BJ (cell line): ENCODE measurements around the gene ZEB2. TPM values are rescaled to one million over a fixed set of nuclear protein-coding genes. Genes with fewer than 3 reads are reported as not detected.

Experiments
- CTCF ChIA-PET: fragments of 350-600 bp; formaldehyde crosslinking; extraction: SDS; loops from one replicate; lab custom pipeline; 2021; ENCODE audit warnings: antibody characterized with exemption, inconsistent platforms; lab: Yijun Ruan, JAX
- POLR2A ChIA-PET: fragments of 300-600 bp; sonication (Branson Sonifier 250); formaldehyde crosslinking; extraction: SDS; loops from one replicate; lab custom pipeline; 2021; ENCODE audit warnings: antibody characterized with exemption; lab: Charles Lee
- DNase-seq: peaks from one replicate; pipeline ENCODE4 v3.0.0-alpha.2; 2011; ENCODE audit warnings: low read depth
- H3K27me3 ChIP-seq: 2 replicates; pipeline ENCODE4 v1.6.0; 2011; ENCODE audit warnings: low read length; ENCODE audit not compliant: control insufficient read depth, insufficient read depth
- H3K36me3 ChIP-seq: 2 replicates; pipeline ENCODE4 v1.5.1; 2011; ENCODE audit warnings: low read length; ENCODE audit not compliant: control insufficient read depth, insufficient read depth
- H3K4me3 ChIP-seq: 2 replicates; pipeline ENCODE4 v1.5.1; 2011; ENCODE audit warnings: low read depth, mild to moderate bottlenecking, control low read depth, low read length
- polyA plus RNA-seq: library from polyadenylated mRNA; depleted of rRNA; stranded (reverse); fragments of >200 nt; gene quantifications from 2 replicates; pipeline ENCODE4 v1.2.3, GENCODE V29; 2011
- TF ChIP-seq, protein P1 (sequence below): IDR thresholded peaks from 2 replicates; pipeline ENCODE4 v1.5.1; 2011; ENCODE audit warnings: low read depth, mild to moderate bottlenecking, control low read depth, inconsistent platforms, low read length, moderate library complexity; ENCODE audit not compliant: insufficient read depth

ZEB2 gene
- polyA plus RNA-seq, 1 experiment, result 60.2 TPM

DNA sequence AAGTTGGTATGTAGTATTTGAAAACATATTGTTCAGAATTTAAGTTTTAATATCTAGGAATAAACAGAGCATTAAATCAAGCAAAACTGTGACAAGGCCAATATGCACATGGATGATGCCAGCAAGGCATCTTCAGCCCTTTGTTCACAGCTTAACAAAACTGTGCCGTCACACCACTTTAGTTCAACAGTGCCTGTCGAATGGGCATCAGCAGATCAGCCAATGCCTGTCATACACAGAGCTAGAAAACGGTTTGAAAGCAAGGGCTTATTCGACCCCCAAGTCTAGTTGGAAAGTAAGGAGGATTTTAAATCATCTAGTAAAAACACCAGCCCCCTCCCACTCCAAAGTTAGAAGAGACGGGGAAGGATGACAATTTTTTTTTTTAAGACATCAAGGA lies 16.7 kb downstream of the ZEB2 start:
- CTCF ChIA-PET, result interaction anchor here (0.9 kb wide), 1 partner anchor 20 kb away, joined by 3 read pairs; no protein-coding TSS in a partner anchor

GRCh38 chr2:144502369-144502768 lies 17.6 kb downstream of the ZEB2 start:
- no peak for DNase-seq
- CTCF ChIA-PET, result interaction anchor here (0.5 to 0.9 kb wide), 4 partner anchors 9 to 1158 kb away, joined by 3 to 5 read pairs (median 4); no protein-coding TSS in a partner anchor
- Histone ChIP-seq H3K4me3 (no peak overlapping the region), H3K27me3 (no peaks in the 10 kb centered on the region), H3K36me3 (no peaks in the 10 kb centered on the region; the same call in 1 of the 2 replicates)
- POLR2A ChIA-PET, result no interaction called here
- TF ChIP-seq, protein P1, sequence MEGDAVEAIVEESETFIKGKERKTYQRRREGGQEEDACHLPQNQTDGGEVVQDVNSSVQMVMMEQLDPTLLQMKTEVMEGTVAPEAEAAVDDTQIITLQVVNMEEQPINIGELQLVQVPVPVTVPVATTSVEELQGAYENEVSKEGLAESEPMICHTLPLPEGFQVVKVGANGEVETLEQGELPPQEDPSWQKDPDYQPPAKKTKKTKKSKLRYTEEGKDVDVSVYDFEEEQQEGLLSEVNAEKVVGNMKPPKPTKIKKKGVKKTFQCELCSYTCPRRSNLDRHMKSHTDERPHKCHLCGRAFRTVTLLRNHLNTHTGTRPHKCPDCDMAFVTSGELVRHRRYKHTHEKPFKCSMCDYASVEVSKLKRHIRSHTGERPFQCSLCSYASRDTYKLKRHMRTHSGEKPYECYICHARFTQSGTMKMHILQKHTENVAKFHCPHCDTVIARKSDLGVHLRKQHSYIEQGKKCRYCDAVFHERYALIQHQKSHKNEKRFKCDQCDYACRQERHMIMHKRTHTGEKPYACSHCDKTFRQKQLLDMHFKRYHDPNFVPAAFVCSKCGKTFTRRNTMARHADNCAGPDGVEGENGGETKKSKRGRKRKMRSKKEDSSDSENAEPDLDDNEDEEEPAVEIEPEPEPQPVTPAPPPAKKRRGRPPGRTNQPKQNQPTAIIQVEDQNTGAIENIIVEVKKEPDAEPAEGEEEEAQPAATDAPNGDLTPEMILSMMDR, result no peak

More for the DNA sequence above, 16.7 kb downstream of the ZEB2 start:
- H3K4me3 ChIP-seq, result no peak overlapping the region
- no peaks in the 10 kb centered on the region; the same call in 1 of the 2 replicates for H3K36me3 ChIP-seq
- TF ChIP-seq, protein P1, result no peak
- POLR2A ChIA-PET, result no interaction called here
- no peak for DNase-seq
- H3K27me3 ChIP-seq, result no peaks in the 10 kb centered on the region

DNA sequence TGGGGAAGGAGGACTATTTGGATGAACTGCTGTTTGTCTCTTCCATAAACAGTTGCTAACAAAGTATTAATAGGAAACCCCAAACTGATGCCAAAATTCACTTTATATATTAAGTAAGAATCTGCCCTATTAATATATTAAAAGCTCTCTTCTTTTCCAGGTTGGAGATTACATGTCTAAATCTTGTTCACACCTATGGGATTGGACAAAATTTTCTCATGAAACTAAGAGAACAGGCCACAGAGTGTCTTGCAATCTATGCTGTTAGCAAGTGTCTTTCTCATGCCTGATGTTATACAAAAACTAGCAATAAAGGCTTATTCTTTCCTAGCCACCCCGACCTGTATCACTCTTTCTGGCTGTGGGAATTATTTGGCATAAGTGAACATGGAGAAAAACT lies 18.3 kb downstream of the ZEB2 start:
- CTCF ChIA-PET, result interaction anchor here (0.7 to 1.4 kb wide), 2 partner anchors 8 to 9 kb away, joined by 5 to 6 read pairs; no protein-coding TSS in a partner anchor
- no peaks in the 10 kb centered on the region; the same call in 1 of the 2 replicates for H3K36me3 ChIP-seq
- TF ChIP-seq, protein P1, result no peak
- H3K4me3 ChIP-seq, result no peak overlapping the region
- no peaks in the 10 kb centered on the region for H3K27me3 ChIP-seq
- POLR2A ChIA-PET, result no interaction called here
- DNase-seq, result no peak

DNA sequence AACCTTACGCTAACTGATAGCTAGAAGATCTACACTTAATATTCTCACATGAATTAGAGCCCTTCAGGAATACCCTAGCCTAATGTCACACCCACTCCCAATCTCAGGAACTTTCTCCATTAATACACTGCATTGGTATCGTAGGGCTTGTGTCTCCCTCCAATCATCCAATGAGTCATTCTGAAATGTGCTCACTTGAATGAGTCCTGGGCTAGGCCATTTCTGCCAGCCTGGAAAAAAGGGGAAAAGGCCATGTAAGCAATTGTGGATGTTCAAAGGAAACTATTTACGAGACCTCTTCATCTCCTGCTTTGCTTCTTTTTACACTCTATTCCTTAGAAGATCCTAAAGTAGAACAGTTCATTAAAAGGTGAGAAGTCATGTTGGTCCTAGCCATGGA lies 18.8 kb downstream of the ZEB2 start:
- no peak for DNase-seq
- Histone ChIP-seq H3K36me3 (no peaks in the 10 kb centered on the region; the same call in 1 of the 2 replicates), H3K4me3 (no peak overlapping the region), H3K27me3 (no peaks in the 10 kb centered on the region)
- TF ChIP-seq, protein P1, result no peak
- ChIA-PET CTCF (interaction anchor here (0.6 to 1.4 kb wide), 3 partner anchors 10 to 703 kb away, joined by 3 to 6 read pairs (median 6); no protein-coding TSS in a partner anchor), POLR2A (no interaction called here)

DNA sequence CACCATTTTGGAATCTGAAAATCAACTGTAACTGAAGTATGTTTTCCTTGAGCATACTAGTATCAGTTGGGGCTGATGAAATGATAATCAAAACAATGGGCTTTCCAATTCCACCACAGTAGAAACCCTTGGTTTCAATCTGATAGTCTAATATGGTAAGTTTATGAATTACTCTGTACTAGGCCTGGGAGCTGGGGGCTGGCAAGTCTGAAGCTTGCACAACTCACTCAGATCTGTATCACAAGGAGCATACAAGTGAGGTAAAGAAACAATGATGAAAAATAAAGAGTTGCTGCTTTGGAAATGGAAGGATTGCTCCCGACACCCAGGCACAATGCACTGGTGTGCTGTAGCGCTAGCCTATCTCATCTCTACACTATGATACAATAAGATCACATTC lies 19.4 kb downstream of the ZEB2 start:
- no peak for DNase-seq
- no peaks in the 10 kb centered on the region; the same call in 1 of the 2 replicates for H3K36me3 ChIP-seq
- TF ChIP-seq, protein P1, result no peak
- no peak overlapping the region for H3K4me3 ChIP-seq
- no peaks in the 10 kb centered on the region for H3K27me3 ChIP-seq
- ChIA-PET POLR2A (no interaction called here), CTCF (interaction anchor here (0.6 to 1.4 kb wide), 3 partner anchors 11 to 703 kb away, joined by 3 to 6 read pairs (median 6); no protein-coding TSS in a partner anchor)
